ENCODE data around the gene BCDIN3D. TPM values are rescaled to one million over a fixed set of nuclear protein-coding genes. Genes with fewer than 3 reads are reported as not detected.

The BCDIN3D gene
- total and polyA plus RNA-seq, 10 of the 15 experiments (the other 5 are each of a cell fraction or from before 2014, with no cell fraction given): 3.7 to 7.2 (median 6.4) TPM

GRCh38 chr12:49838973-49839633, 3.8 kb downstream of the BCDIN3D start:
- ChIA-PET SMC1A (ENCODE audit: uncharacterized antibody, unreplicated experiment) (interaction anchor here (0.8 to 4.3 kb wide), 20 partner anchors 11 to 269 kb away, joined by 3 to 56 read pairs (median 4); partner anchors contain the start of genes NCKAP5L and TMBIM6), CTCF (interaction anchor here (0.6 to 7.3 kb wide), 39 partner anchors 9 to 273 kb away, joined by 3 to 122 read pairs (median 6); partner anchors contain the start of genes COX14, NCKAP5L and TMBIM6), POLR2A (interaction anchor here (1.1 to 2.8 kb wide), 6 partner anchors 9 to 98 kb away, joined by 3 to 9 read pairs (median 5); partner anchors contain the start of gene TMBIM6), RAD21 (ENCODE audit: unreplicated experiment) (interaction anchor here (0.6 to 7.4 kb wide), 17 partner anchors 8 to 202 kb away, joined by 3 to 49 read pairs (median 3); partner anchors contain the start of genes NCKAP5L and TMBIM6)
- H3K27me3 ChIP-seq (replicated peaks in 1 of 2; ENCODE audit: control insufficient read depth in 2 of 2, insufficient read depth in 2 of 2, low read length in 1 of 2): no peaks in the 10 kb centered on the region
- FAIRE-seq: peak; percentile 47
- no peaks in the 10 kb centered on the region for H3K9me3 ChIP-seq (replicated peaks; ENCODE audit: control insufficient read depth, insufficient read depth, low read length)
- H2AFZ ChIP-seq (ENCODE audit: control insufficient read depth, low read depth, low read length): no peak overlapping the region
- no peaks in the 10 kb centered on the region for H4K20me1 ChIP-seq (ENCODE audit: control insufficient read depth, insufficient read depth)
- BruUV-seq (replicated peaks): no TSS peak
- no peak overlapping the region for H3K9ac ChIP-seq (ENCODE audit: control insufficient read depth, insufficient read depth, low read length)
- WGBS (ENCODE audit: insufficient coverage, insufficient replicate concordance, low lambda C conversion rate, missing lambda C conversion rate): 63% methylated on average over 3 of the region's 3 CpGs
- no peak overlapping the region for H3K4me2 ChIP-seq (ENCODE audit: control insufficient read depth, insufficient read depth)
- H3K79me2 ChIP-seq (ENCODE audit: control insufficient read depth, insufficient read depth, low read length): peaks cover 12% of the 10 kb centered on the region
- H3K4me1 ChIP-seq (ENCODE audit: control insufficient read depth, insufficient read depth, low read length): peaks cover 6% of the 10 kb centered on the region; the same call in 1 of the 2 replicates
- intact Hi-C loops (cut with micrococcal nuclease; ENCODE audit: unreplicated experiment): loop anchor here (1.0 to 10.0 kb wide), 2 partner anchors 63 to 204 kb away; no protein-coding TSS in a partner anchor
- ATAC-seq: peak; percentile 46
- no peak for DNase-seq (ENCODE audit: low read depth, low spot score)
- in situ Hi-C loops (cut with MboI): loop anchor here (5.0 to 10.0 kb wide), 2 partner anchors 62 to 194 kb away; no protein-coding TSS in a partner anchor
- no peak overlapping the region for H3K27ac ChIP-seq (ENCODE audit: control insufficient read depth, insufficient read depth)
- H3K36me3 ChIP-seq (ENCODE audit: control insufficient read depth in 2 of 2, insufficient read depth in 2 of 2, low read length in 1 of 2): no peaks in the 10 kb centered on the region
- no peak overlapping the region for H3K4me3 ChIP-seq
- TF ChIP-seq, protein P1, sequence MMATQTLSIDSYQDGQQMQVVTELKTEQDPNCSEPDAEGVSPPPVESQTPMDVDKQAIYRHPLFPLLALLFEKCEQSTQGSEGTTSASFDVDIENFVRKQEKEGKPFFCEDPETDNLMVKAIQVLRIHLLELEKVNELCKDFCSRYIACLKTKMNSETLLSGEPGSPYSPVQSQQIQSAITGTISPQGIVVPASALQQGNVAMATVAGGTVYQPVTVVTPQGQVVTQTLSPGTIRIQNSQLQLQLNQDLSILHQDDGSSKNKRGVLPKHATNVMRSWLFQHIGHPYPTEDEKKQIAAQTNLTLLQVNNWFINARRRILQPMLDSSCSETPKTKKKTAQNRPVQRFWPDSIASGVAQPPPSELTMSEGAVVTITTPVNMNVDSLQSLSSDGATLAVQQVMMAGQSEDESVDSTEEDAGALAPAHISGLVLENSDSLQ (IDR thresholded peaks at IDR 0.05): peak; percentile 61
- TF ChIP-seq, protein P2, sequence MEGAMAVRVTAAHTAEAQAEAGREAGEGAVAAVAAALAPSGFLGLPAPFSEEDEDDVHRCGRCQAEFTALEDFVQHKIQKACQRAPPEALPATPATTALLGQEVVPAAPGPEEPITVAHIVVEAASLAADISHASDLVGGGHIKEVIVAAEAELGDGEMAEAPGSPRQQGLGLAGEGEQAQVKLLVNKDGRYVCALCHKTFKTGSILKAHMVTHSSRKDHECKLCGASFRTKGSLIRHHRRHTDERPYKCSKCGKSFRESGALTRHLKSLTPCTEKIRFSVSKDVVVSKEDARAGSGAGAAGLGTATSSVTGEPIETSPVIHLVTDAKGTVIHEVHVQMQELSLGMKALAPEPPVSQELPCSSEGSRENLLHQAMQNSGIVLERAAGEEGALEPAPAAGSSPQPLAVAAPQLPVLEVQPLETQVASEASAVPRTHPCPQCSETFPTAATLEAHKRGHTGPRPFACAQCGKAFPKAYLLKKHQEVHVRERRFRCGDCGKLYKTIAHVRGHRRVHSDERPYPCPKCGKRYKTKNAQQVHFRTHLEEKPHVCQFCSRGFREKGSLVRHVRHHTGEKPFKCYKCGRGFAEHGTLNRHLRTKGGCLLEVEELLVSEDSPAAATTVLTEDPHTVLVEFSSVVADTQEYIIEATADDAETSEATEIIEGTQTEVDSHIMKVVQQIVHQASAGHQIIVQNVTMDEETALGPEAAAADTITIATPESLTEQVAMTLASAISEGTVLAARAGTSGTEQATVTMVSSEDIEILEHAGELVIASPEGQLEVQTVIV (IDR thresholded peaks at IDR 0.05; ENCODE audit: borderline replicate concordance, partially characterized antibody): no peak
- TF ChIP-seq RAD51 (IDR thresholded peaks at IDR 0.05) (no peak), ZBTB11 (CRISPR knock-in tag; IDR thresholded peaks at IDR 0.05) (no peak), FOS (IDR thresholded peaks at IDR 0.05; ENCODE audit: borderline replicate concordance, extremely low read depth, insufficient read length) (no peak), TARDBP (IDR thresholded peaks at IDR 0.05; ENCODE audit: borderline replicate concordance) (no peak), USF2 (IDR thresholded peaks at IDR 0.05; ENCODE audit: borderline replicate concordance, low read depth, low read length) (no peak), NFYA (IDR thresholded peaks at IDR 0.05; ENCODE audit: borderline replicate concordance, low read depth, low read length) (no peak), PAX8 (IDR thresholded peaks at IDR 0.05) (no peak), WRNIP1 (IDR thresholded peaks at IDR 0.05; ENCODE audit: borderline replicate concordance, low read depth, low read length) (no peak), YY1 (IDR thresholded peaks at IDR 0.05; ENCODE audit: low read depth, low read length) (0 out of 2 replicates have a peak, but pooled peaks have one; percentile 24), NBN (IDR thresholded peaks at IDR 0.05) (no peak), CREB1 (IDR thresholded peaks at IDR 0.05; ENCODE audit: low read depth) (no peak)
- TF ChIP-seq, protein P3, sequence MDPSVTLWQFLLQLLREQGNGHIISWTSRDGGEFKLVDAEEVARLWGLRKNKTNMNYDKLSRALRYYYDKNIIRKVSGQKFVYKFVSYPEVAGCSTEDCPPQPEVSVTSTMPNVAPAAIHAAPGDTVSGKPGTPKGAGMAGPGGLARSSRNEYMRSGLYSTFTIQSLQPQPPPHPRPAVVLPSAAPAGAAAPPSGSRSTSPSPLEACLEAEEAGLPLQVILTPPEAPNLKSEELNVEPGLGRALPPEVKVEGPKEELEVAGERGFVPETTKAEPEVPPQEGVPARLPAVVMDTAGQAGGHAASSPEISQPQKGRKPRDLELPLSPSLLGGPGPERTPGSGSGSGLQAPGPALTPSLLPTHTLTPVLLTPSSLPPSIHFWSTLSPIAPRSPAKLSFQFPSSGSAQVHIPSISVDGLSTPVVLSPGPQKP (IDR thresholded peaks at IDR 0.05; ENCODE audit: low read depth, low read length): no peak
